ENCODE measurements around the gene AVP.

DNA sequence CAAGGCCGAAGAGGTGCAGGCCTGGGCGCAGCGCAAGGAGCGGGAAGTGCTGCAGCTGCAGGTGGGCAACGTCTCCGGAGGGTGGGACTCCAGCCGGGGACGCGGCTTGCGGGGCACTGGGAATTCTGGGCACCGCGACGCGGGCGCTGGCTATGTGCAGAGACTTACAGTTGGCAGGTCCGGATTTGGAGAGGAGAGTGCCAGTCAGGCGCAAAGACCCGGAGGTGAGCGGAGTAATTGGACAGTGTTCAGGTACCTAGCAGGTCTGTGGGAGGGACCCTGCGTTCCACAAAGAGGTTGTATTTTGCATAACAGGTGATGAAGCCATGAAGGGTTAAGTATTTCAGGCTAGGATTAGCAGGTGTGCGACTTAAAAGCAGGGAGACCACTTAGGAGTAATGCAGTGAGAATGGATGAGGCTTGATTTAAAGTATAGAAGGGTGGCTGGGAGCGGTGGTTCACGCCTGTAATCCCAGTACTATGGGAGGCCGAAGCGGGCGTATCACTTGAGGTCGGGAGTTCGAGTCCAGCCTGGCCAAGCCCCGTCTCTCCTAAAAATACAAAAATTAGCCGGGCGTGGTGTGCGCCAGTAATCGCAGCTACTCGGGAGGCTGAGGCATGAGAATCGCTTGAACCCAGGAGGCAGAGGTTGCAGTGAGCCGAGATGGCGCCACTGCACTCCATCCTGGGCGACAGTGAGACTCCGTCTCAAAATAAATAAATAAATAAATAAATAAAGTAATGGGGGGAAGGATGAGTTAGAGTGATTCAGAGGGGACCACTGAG is 37.7 kb downstream of the AVP start:
- no peak for TF ChIP-seq EZH2 (IDR thresholded peaks at IDR 0.05; ENCODE audit: borderline replicate concordance)
- TF ChIP-seq, protein P1, sequence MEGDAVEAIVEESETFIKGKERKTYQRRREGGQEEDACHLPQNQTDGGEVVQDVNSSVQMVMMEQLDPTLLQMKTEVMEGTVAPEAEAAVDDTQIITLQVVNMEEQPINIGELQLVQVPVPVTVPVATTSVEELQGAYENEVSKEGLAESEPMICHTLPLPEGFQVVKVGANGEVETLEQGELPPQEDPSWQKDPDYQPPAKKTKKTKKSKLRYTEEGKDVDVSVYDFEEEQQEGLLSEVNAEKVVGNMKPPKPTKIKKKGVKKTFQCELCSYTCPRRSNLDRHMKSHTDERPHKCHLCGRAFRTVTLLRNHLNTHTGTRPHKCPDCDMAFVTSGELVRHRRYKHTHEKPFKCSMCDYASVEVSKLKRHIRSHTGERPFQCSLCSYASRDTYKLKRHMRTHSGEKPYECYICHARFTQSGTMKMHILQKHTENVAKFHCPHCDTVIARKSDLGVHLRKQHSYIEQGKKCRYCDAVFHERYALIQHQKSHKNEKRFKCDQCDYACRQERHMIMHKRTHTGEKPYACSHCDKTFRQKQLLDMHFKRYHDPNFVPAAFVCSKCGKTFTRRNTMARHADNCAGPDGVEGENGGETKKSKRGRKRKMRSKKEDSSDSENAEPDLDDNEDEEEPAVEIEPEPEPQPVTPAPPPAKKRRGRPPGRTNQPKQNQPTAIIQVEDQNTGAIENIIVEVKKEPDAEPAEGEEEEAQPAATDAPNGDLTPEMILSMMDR (IDR thresholded peaks at IDR 0.05; ENCODE audit: poor library complexity) = no peak
- TF ChIP-seq EZH2phosphoT487 (IDR thresholded peaks at IDR 0.05; ENCODE audit: low read depth, severe bottlenecking, unreplicated experiment) = no peak

Measured in hepatocyte (in vitro differentiated cells).